ENCODE data around the gene NOL11. TPM values are rescaled to one million over a fixed set of nuclear protein-coding genes. Genes with fewer than 3 reads are reported as not detected.

The NOL11 gene
- total RNA-seq (2022; extraction: Qiagen RNA extraction; ENCODE audit: low read depth), result 67.3 to 99.2 TPM (median 73.6 TPM) in 5 replicates

GRCh38 chr17:67717624-67718324 is at the start of gene NOL11:
Gene NOL11 (plus strand): TSS chr17:67717936. CDS start chr17:67717948, 12 bp downstream.

Other genes with a start within 250 kb of the NOL11 start
- gene BPTF, start 107.6 kb downstream of the NOL11 start, total RNA-seq (2022; extraction: Qiagen RNA extraction; ENCODE audit: low read depth), result 29.9 to 46.2 TPM (median 37.8 TPM) in 5 replicates